Lower leg skin (tissue), 3 donors: ENCODE data around the gene AFF1.

Experiments used
- CTCF ChIP-seq, 3 donors: fragments of 450-650 bp; IDR thresholded peaks; one replicate each; pipeline ENCODE4 v1.5.1; 2016; ENCODE audit warnings: antibody characterized with exemption in 3 of 3, mild to moderate bottlenecking in 3 of 3, moderate library complexity in 2 of 3
- POLR2A ChIP-seq, 2 donors: fragments of 450-650 bp; IDR thresholded peaks; one replicate each; pipeline ENCODE4 v1.6.1; 2016 to 2017; ENCODE audit warnings: antibody characterized with exemption in 2 of 2, mild to moderate bottlenecking in 1 of 2, moderate library complexity in 1 of 2

- TF ChIP-seq CTCF (IDR thresholded peaks at IDR 0.05) (no peak), POLR2A (IDR thresholded peaks at IDR 0.05) (no peak)
These were observed 94.5 kb downstream of the AFF1 start for GRCh38 chr4:87029356-87029755.
